HG03575 (cell line): Measurements from ENCODE around the gene FXYD7.

Source experiments
- ATAC-seq: cut with Tn5 transposase; IDR thresholded peaks from one replicate; pipeline ENCODE4 v1.9.1; 2021; ENCODE audit not compliant: unreplicated experiment, insufficient number of reproducible peaks, low FRiP score; ENCODE audit errors: extremely low read depth

Gene FXYD7

DNA sequence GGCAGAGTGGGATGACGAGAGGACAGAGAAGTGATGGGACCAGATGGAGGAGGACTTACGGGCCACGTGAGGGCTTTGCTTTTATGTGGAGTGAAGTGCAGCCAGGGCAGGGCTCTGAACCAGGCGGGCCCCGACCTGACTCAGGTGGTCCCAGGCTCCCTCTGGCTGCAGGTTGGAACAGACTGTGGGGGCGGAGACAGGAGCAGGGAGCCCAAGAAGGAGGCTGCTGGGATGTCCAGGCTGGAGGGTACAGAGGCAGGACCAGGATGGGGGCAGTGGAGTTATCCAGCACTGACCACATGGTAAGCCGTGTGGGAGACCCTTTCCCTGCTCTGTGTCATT is 13.6 kb downstream of the FXYD7 start:
- ATAC-seq: no peak

DNA sequence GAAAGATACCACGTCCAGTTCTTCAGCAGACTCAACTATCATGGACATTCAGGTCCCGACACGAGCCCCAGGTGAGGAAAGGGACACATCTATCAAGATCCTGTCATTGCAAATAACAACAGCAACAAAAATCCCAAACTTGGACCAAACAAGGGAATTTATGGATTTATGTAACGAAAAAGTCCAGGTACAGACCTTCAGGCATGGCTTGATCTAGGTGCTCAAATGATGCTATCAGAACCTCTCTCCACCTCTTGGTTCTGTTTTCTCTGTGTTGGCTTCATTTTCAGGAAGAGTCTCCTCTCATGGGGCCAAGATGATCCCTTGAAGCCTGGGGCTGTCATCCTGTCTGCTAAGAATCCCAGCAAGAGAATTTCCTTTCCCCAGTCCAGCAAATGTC is 14.4 kb downstream of the FXYD7 start:
- ATAC-seq: no peak

DNA sequence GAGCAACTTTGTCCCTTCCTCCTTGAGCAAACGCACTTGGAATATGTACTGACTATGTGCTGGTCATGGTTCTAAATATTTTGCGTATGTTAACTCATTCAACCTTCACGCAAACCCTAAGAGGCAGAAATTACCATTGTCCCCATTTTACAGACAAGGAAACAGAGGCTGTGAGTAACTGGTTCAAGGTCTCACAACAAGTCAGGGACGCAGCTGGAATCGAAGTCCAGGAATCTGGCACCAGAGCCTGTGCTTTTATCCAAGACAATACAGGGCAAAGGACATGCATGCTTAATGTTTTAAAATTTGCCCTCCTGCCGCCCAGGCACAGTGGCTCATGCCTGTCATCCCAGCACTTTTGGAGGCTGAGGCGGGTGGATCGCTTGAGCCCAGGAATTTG is 16.6 kb downstream of the FXYD7 start:
- no peak for ATAC-seq

DNA sequence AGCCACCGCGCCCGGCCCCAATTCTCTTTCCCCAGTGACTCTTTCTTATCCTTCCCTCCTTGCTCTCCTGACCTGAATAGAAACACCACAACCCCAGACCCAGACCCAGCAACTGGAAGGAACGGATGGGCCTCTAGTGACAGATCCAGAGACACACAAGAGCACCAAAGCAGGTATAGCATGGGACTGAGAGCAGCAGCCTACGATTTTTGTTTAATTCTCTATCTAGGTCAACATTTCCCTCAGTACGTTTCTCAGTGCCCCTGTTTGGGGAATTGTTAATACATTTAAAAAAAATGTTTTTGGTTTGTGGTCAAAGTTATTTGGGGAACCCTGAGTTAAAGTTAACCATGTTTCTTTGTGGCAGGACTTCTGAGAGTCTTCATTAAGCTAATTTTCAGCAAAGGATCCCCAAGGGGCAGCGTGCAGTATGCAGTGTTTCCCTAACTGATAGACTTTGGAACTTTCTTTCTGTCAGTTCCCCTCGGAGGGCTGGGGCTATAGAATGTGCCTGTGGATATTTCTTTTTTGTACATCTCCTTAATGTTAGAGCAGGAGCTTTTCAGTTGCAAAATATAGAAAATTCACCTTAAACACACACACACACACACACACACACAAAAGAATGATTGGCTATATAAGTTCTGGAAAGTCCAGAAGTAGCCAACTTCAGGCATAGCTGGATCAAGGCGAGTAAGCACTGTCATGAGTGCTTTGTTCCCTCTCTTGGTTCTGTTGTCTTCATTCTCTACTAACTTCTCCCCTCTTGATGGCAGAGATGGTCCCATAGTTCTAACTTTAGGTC is 17.8 kb downstream of the FXYD7 start:
- ATAC-seq: no peak

DNA sequence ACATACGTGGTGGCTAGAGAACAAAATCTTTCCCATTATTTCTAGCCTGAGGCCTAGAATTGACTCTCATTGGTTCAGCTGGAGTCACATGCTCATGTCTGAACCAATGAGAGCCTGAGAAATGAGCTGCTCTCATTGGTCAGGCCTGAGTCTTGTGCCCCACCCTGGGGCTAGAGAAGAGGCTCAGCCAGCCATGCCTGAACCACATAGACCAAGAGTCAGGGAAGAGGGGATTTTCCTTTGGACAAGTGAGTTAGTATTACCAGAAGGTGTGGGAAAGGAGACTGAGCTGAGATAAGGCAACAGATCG is 18.3 kb downstream of the FXYD7 start:
- no peak for ATAC-seq

DNA sequence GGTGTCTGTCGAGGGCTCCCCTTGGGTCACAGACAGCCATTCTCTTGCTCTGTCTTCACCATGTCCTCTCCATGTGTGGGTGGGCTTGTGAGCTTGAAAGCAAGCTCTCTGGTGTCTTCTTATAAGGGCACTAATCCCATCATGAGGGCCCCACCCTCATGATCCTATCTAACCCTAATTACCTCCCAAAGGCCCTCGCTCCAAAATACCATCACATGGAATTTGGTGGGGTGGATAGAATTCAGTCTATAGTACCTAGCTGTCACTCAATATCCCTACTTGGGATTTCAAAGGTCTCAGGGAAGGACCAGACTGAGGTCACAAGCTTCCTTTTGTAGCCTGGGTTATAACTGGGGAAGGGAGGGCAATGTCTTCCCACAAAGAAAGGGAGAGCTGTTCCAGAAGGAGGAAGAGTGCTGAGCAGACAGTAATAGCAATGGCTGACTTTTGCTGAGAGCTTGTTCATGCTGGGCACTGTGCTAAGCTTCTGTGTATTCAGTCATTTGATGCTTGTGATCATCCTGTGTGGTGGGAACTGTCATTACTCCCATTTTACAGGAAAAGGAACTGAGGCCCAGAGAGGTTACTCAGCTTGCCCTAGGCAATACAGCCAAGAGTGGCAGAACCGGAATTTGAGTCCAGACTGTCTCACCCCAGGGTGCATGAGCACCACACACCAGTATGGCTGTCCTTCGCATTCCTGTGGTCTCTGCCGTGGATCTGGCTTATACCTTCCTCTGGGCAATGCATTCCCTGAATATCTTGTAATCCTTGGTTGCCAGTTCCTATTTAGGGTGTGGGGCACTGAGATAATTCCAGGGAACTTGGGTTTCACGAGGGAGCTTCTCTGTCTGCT is 19.6 kb downstream of the FXYD7 start:
- no peak for ATAC-seq

DNA sequence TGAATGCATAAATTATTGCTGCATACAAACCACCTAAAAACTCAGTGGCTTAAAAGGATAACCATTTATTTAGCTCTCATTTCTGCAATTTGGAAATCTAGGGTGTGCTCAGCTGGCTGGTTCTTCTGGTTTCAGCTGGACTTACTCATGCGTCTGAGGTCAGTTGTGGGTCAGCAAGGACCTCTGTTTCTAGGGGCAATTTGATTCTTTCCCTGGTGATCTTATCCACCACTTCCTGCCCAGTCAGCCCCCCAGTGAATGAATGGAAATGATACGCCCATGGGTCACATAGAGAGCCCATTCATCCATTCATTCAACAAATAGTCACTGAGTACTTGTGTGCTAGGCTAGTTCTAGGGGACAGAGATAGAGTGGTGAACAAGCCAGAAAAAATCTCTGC is 21.4 kb downstream of the FXYD7 start:
- ATAC-seq: no peak

DNA sequence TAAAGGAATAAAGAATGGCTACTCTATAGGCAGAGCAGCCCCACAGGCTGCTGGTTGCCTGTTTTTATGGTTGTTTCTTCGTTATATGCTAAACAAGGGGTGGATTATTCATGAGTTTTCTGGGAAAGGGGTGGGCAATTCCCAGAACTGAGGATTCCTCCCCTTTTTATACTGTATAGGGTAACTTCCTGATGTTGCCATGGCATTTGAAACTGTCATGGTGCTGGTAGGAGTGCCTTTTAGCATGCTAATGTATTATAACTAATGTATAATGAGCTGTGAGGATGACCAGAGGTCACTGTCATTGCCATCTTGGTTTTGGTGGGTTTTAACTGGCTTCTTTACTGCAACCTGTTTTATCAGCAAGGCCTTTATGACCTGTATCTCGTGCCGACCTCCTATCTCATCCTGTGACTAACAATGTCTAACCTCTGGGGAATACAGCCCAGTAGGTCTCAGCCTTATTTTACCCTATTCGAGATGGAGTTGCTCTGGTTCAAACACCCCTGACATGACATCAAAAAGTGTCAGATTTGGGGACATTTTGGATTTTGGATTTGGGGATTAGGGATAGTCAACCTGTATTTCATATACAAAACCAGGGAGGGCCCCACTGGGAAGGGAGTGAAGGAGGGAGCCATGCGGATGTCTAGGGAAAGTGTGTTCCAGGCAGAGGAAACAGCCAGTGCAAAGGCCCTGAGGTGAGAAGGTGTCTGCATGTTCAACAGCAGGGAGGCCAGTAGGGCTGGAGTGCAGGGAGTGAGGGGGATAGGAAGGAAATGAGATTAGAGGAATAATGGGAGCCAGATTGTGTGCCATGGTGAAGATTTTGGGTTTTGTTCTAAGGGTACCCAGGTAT is 22.4 kb downstream of the FXYD7 start:
- no peak for ATAC-seq

DNA sequence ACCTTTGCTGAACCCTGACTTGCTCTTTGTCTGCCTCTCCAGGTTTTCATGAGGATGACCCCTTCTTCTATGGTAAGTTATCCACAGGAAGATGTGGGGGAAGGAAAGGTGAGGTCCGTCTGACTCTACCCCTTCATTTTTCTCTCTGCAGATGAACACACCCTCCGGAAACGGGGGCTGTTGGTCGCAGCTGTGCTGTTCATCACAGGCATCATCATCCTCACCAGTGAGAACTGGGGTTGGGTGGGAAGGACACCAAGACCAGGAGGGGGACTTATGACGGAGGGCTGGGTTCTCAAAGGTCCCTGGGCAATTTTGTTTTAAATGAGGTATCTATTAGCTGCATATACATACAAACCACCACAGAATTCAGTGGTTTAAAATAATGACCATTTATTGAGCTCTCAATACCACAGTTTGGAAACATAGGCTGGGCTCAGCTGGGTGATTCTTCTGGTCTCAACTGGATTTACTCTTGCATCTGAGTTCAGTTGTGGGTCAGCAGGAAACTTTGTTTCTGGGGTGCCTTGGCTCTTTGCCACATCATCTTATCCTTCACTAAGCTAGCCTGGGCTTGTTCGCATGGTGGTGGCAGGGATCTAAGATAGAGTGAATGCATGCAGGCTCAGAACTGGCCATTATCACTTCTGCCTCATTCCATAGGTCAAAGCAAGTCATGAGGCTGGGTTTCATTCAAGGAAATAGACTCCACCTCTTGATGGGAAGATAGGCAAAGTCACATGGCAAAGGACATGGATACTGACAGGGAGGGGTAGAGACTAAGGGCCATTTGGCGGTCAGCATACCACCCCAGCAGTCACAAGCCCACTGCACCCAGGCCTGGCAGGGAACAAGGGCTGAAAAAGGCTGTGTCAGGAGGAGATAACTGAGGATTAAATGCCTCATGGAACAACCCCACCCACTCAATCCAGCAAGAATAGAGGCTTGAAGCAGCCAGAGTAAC is 23.3 kb downstream of the FXYD7 start:
- no peak for ATAC-seq

DNA sequence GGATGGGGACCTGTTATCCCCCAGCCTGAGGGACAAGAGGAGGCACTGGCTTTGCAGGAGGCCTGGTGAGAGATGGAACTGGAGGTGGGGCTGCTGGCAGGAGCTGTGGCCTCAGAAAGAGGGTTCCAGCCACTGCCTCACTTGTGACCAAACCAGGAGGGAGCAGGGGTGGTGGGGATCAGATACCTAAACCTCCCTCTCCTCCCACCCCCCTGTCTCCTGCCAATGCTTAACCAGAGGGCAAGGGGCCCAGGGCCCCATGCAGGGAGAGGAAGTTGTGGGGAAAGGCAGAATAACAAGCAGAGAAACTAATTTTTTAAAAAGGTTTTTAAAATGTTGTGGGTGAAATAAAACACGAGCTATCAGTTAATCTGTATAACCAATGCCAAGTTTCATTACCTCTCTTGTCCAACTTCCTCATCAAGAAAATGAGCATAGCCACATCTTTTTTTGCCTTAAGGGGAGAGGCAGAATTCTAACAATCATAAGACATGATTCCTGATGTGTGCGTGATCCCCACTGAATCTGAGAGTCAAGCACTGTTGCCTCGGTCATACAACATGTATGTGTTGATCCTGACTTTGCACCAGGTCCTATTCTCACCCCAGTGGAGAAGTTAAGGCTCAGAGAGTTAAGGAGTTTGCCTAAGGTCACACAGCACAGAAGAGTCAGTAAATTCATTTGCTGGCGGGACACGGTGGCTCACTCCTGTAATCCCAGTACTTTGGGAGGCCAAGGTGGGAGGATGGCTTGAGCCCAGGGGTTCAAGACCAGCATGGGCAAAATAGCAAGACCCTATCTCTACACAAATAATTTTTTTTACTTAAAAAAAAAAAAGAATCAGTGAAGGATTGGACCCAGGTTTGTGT is 24.4 kb downstream of the FXYD7 start:
- no peak for ATAC-seq

DNA sequence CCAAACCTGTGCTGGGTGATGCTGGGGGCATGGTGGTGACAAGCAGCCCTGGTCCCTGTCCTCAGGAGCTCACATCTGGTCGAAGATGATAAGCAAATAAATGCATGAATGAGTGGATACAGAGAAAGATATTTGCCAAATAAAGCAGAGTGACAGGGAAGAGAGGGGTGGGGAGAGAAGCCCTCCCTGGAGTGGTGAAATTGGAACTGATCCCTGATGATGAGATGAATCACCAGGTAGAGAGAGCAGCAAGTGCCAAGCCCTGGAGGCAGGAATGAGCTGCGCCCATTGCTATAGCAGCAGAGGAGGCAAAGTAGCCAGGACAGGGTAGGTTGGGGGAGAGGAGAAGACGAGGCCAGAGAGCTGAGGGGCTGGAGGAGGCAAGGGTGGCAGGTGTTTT is 25.1 kb downstream of the FXYD7 start:
- no peak for ATAC-seq

DNA sequence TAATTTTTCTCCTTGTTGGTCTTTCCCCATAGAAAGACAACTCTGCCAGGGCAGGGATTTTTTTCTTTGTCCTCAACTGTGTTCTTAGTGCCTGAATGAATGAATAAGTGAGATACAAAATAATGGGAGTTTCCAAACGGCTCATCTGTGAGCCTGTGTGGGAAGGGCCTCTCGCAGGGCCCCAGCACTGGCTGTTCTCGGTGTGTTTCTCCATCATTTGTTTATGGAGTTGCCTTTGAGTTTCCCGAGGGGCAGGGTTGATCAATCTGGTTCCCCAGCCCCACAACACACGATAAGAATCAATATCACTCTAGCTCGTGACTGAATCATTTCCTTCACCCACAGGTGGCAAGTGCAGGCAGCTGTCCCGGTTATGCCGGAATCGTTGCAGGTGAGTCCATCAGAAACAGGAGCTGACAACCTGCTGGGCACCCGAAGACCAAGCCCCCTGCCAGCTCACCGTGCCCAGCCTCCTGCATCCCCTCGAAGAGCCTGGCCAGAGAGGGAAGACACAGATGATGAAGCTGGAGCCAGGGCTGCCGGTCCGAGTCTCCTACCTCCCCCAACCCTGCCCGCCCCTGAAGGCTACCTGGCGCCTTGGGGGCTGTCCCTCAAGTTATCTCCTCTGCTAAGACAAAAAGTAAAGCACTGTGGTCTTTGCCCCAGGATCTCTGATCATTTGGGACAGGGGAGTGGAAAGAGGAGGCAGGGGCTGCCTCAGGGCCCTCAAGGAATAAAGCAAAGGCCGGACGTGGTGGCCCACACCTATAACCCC is 26.4 kb downstream of the FXYD7 start:
- ATAC-seq: no peak

DNA sequence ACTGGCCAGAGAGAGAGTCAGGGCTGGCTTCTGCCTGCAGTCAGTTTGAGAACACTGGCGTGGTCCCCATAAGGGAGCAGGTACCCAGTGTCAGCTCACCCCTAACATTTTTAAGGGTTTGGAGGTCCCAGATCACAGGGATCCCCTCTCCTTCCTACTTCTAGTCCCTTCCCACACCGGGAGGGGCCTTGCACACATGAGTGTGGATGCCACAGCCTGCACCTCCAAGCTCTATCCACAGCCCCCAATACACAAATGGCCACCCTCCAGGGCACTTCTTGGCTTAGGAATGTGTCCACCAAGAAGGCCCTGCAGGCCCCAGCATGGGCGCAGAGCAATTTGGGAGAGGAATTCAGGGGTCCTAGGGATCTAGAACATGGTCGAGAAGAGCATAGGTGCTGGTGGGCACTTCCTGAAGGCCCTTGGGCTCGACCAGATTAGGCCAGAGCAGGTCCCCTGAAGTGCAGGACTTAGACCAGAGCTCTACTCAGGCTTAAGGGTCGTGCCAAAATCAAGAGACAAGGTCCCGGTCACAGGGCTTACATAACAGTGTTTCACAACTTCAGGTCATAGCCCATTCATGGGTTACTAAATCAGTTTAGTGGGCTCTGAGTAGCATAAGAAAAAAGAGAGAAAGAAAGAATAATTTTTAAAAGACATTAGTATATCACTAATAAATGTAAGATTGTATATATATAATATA is 27.5 kb downstream of the FXYD7 start:
- ATAC-seq: no peak

DNA sequence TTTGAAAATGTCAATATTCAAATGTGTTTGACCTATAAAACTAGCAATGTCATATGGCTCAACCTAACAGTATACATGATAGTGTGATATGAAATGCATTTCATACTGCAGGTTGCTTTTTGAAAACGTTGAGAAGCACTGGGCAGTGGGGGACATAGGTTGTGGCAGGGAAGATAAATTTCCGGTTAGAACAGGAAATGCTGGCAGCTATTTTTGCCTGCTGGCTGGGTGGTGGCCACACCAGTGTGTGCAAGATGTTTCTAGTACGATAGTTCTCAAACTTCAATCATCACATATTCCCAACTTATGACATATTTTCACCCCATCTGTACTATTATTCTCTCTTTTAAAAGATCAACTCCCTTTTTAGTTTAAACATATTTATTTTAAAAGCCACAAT is 28.7 kb downstream of the FXYD7 start:
- no peak for ATAC-seq

DNA sequence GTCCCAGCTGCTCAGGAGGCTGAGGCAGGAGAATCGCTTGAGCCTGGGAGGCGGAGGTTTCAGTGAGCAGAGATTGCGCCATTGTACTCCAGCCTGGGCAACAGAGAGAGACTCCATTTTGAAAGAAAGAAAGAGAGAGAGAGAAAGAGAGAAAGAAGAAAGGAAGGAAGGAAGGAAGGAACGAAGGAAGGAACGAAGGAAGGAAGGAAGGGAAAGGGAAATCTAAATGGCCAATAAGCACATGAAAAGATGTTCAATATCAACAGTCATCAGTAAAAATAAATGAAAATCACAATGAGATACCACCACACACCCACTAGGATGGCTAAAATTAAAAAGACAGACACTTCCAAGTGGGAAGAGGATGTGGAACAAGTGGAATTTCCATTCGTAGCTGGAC is 31.2 kb downstream of the FXYD7 start:
- no peak for ATAC-seq

DNA sequence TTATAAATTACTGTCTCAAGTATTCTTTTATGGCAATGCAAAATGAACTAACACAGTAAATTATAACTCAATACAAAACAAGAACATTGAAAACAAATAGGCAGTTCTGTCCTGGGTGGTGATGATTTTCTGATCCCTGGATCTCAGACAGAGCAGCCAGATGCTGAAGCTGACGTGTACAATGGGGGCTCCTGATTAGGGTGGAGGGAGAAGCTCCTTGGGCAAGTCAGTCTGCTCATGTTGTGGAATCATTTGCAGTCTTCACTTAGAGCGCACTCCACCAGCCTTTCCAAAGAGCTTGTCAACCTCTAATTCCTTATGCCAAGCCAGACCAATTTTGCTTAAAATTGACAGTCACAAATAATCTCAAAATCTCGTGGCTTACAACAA is 33.1 kb downstream of the FXYD7 start:
- no peak for ATAC-seq
